Measurements from ENCODE around the gene AZGP1. TPM values are rescaled to one million over a fixed set of nuclear protein-coding genes. Genes with fewer than 3 reads are reported as not detected.

AZGP1 gene
- total RNA-seq, 1 experiment from 2014 or later = not detected

- DNase-seq (ENCODE audit: low spot score) = no peak
- ChIA-PET CTCF (no interaction called here), POLR2A (ENCODE audit: low non-redundant PET) (interaction anchor here (0.6 kb wide), 1 partner anchor 130 kb away, joined by 17 read pairs; no protein-coding TSS in a partner anchor)
- Histone ChIP-seq H3K27me3 (replicated peaks; ENCODE audit: insufficient read depth, low read depth, low read length, poor library complexity) (peaks cover 4% of the 10 kb centered on the region), H3K4me3 (ENCODE audit: low read depth, low read length, poor library complexity, severe bottlenecking) (no peak overlapping the region), H3K9me3 (ENCODE audit: low read depth, low read length, poor library complexity, severe bottlenecking) (no peaks in the 10 kb centered on the region), H3K27ac (ENCODE audit: low read depth, low read length, poor library complexity, severe bottlenecking) (no peak overlapping the region), H3K36me3 (ENCODE audit: insufficient read depth, low read length, poor library complexity, severe bottlenecking) (no peaks in the 10 kb centered on the region), H3K4me1 (ENCODE audit: insufficient read depth, low read length, poor library complexity, severe bottlenecking) (peaks cover 3% of the 10 kb centered on the region)
- intact Hi-C loops (cut with micrococcal nuclease; ENCODE audit: unreplicated experiment) = no loop called here
- BruUV-seq (replicated peaks) = no TSS peak
- no peak for TF ChIP-seq CTCF (conservative IDR thresholded peaks at IDR 0.05; ENCODE audit: low read depth, low read length)
- TF ChIP-seq EZH2 (IDR thresholded peaks at IDR 0.05; ENCODE audit: borderline replicate concordance, low read depth, low read length, poor library complexity, severe bottlenecking) = no peak
These were observed 28.2 kb downstream of the AZGP1 start for GRCh38 chr7:99947608-99948007.

GRCh38 chr7:99944497-99945070 is 31.2 kb downstream of the AZGP1 start:
- POLR2A ChIA-PET (ENCODE audit: low non-redundant PET) = no interaction called here
- BruUV-seq (replicated peaks) = no TSS peak
- H3K4me3 ChIP-seq (ENCODE audit: low read depth, low read length, poor library complexity, severe bottlenecking) = no peak overlapping the region
- no peaks in the 10 kb centered on the region for H3K36me3 ChIP-seq (ENCODE audit: insufficient read depth, low read length, poor library complexity, severe bottlenecking)
- peaks cover 3% of the 10 kb centered on the region for H3K4me1 ChIP-seq (ENCODE audit: insufficient read depth, low read length, poor library complexity, severe bottlenecking)
- H3K9me3 ChIP-seq (ENCODE audit: low read depth, low read length, poor library complexity, severe bottlenecking) = no peaks in the 10 kb centered on the region
- peaks cover 9% of the 10 kb centered on the region for H3K27me3 ChIP-seq (replicated peaks; ENCODE audit: insufficient read depth, low read depth, low read length, poor library complexity)
- no peak for DNase-seq (ENCODE audit: low spot score)
- H3K27ac ChIP-seq (ENCODE audit: low read depth, low read length, poor library complexity, severe bottlenecking) = no peak overlapping the region
- intact Hi-C loops (cut with micrococcal nuclease; ENCODE audit: unreplicated experiment) = no loop called here
- TF ChIP-seq CTCF (conservative IDR thresholded peaks at IDR 0.05; ENCODE audit: low read depth, low read length) (no peak), EZH2 (IDR thresholded peaks at IDR 0.05; ENCODE audit: borderline replicate concordance, low read depth, low read length, poor library complexity, severe bottlenecking) (no peak)
- CTCF ChIA-PET = interaction anchor here (0.6 kb wide), 1 partner anchor 773 kb away, joined by 3 read pairs; no protein-coding TSS in a partner anchor

- peak; percentile 14 for DNase-seq (ENCODE audit: low spot score)
- no TSS peak for BruUV-seq (replicated peaks)
- intact Hi-C loops (cut with micrococcal nuclease; ENCODE audit: unreplicated experiment) = no loop called here
- Histone ChIP-seq H3K27me3 (replicated peaks; ENCODE audit: insufficient read depth, low read depth, low read length, poor library complexity) (peaks cover 9% of the 10 kb centered on the region), H3K36me3 (ENCODE audit: insufficient read depth, low read length, poor library complexity, severe bottlenecking) (no peaks in the 10 kb centered on the region), H3K4me1 (ENCODE audit: insufficient read depth, low read length, poor library complexity, severe bottlenecking) (peaks cover 3% of the 10 kb centered on the region), H3K9me3 (ENCODE audit: low read depth, low read length, poor library complexity, severe bottlenecking) (peaks cover 6% of the 10 kb centered on the region), H3K4me3 (ENCODE audit: low read depth, low read length, poor library complexity, severe bottlenecking) (no peak overlapping the region), H3K27ac (ENCODE audit: low read depth, low read length, poor library complexity, severe bottlenecking) (no peak overlapping the region)
- ChIA-PET CTCF (interaction anchor here (0.6 kb wide), 1 partner anchor 774 kb away, joined by 3 read pairs; no protein-coding TSS in a partner anchor), POLR2A (ENCODE audit: low non-redundant PET) (no interaction called here)
- TF ChIP-seq EZH2 (IDR thresholded peaks at IDR 0.05; ENCODE audit: borderline replicate concordance, low read depth, low read length, poor library complexity, severe bottlenecking) = no peak
- no peak for TF ChIP-seq CTCF (conservative IDR thresholded peaks at IDR 0.05; ENCODE audit: low read depth, low read length)
These were observed 32.0 kb downstream of the AZGP1 start for GRCh38 chr7:99943641-99944496.

All from A673 (cell line).